Measurements from ENCODE around the gene MAP3K13. TPM values are rescaled to one million over a fixed set of nuclear protein-coding genes. Genes with fewer than 3 reads are reported as not detected.
"Not testable (repeated sequence)": the region's sequence is repeated elsewhere in the genome, so short reads cannot be mapped to it uniquely, and the experiment has no call there.

Gene MAP3K13
- total RNA-seq, 2 donors from 2014 or later = 20.4 to 21.1 TPM

DNA sequence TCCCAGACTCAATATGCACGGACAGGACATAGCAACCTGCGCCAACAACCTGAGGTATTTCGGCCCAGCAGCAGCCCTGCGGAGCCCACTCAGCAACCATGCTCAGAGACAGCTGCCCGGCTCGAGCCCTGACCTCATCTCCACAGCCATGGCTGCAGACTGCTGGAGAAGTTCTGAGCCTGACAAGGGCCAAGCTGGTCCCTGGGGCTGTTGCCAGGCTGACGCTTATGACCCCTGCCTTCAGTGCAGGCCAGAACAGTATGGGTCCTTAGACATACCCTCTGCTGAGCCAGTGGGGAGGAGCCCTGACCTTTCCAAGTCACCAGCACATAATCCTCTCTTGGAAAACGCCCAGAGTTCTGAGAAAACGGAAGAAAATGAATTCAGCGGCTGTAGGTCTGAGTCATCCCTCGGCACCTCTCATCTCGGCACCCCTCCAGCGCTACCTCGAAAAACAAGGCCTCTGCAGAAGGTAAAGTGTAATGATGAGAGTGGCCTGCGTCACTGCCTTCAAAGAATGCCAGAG is 110.4 kb downstream of the MAP3K13 start:
- H3K9me3 ChIP-seq (ENCODE audit: control insufficient read depth, low read length) = no peaks in the 10 kb centered on the region
- Mint-ChIP-seq H3K27ac (no peak overlapping the region), H3K27me3 (ENCODE audit: insufficient read depth) (no peaks in the 10 kb centered on the region), H3K36me3 (ENCODE audit: low read depth) (peaks cover 8% of the 10 kb centered on the region), H3K4me1 (peaks cover 6% of the 10 kb centered on the region), H3K4me3 (no peak overlapping the region), H3K9me3 (no peaks in the 10 kb centered on the region)
- H3K27me3 ChIP-seq (ENCODE audit: control insufficient read depth, insufficient read depth, low read length, poor library complexity, severe bottlenecking) = no peaks in the 10 kb centered on the region
- H3K4me3 ChIP-seq (ENCODE audit: low read length) = no peak overlapping the region
- no peak overlapping the region for H3K9ac ChIP-seq (ENCODE audit: extremely low read depth, low read length, poor library complexity, severe bottlenecking)
- no peak overlapping the region for H3K27ac ChIP-seq (ENCODE audit: low read depth, low read length)
- WGBS, 2 experiments (ENCODE audit: insufficient coverage in 1 of 2, insufficient read length in 1 of 2) = 87 to 93% methylated on average over 8 to 15 of the region's 15 CpGs
- no peaks in the 10 kb centered on the region for H3K4me1 ChIP-seq (ENCODE audit: control insufficient read depth, insufficient read depth, low read length)
- TF ChIP-seq, protein P1, sequence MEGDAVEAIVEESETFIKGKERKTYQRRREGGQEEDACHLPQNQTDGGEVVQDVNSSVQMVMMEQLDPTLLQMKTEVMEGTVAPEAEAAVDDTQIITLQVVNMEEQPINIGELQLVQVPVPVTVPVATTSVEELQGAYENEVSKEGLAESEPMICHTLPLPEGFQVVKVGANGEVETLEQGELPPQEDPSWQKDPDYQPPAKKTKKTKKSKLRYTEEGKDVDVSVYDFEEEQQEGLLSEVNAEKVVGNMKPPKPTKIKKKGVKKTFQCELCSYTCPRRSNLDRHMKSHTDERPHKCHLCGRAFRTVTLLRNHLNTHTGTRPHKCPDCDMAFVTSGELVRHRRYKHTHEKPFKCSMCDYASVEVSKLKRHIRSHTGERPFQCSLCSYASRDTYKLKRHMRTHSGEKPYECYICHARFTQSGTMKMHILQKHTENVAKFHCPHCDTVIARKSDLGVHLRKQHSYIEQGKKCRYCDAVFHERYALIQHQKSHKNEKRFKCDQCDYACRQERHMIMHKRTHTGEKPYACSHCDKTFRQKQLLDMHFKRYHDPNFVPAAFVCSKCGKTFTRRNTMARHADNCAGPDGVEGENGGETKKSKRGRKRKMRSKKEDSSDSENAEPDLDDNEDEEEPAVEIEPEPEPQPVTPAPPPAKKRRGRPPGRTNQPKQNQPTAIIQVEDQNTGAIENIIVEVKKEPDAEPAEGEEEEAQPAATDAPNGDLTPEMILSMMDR (conservative IDR thresholded peaks at IDR 0.05) = no peak
- H3K36me3 ChIP-seq (ENCODE audit: control insufficient read depth, insufficient read depth, low read length) = no peaks in the 10 kb centered on the region
- DNase-seq = no peak

DNA sequence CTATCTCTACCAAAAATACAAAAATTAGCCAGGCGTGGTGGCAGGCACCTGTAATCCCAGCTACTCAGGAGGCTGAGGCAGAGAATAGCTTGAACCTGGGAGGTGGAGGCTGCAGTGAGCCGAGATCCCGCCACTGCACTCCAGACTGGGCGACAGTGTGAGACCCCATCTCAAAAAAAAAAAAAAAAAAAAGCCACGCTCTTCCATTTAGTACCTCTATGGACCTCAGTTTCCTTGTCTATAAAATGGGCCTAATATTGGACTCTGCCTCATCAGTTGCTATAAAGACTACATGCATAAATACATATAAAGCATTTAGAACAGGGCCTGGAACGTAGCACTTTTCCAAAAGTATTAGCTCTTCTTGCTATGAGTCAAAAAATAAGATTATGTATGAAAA is 112.0 kb downstream of the MAP3K13 start:
- not testable (repeated sequence) for H3K27me3 ChIP-seq (ENCODE audit: control insufficient read depth, insufficient read depth, low read length, poor library complexity, severe bottlenecking); H3K9ac ChIP-seq (ENCODE audit: extremely low read depth, low read length, poor library complexity, severe bottlenecking); H3K9me3 Mint-ChIP-seq; H3K4me3 Mint-ChIP-seq; H3K27me3 Mint-ChIP-seq (ENCODE audit: insufficient read depth); H3K36me3 ChIP-seq (ENCODE audit: control insufficient read depth, insufficient read depth, low read length); H3K4me1 Mint-ChIP-seq; H3K4me3 ChIP-seq (ENCODE audit: low read length); H3K27ac Mint-ChIP-seq; H3K9me3 ChIP-seq (ENCODE audit: control insufficient read depth, low read length); H3K4me1 ChIP-seq (ENCODE audit: control insufficient read depth, insufficient read depth, low read length); DNase-seq; H3K36me3 Mint-ChIP-seq (ENCODE audit: low read depth); H3K27ac ChIP-seq (ENCODE audit: low read depth, low read length)
- WGBS, 2 experiments (ENCODE audit: insufficient coverage in 1 of 2, insufficient read length in 1 of 2) = 93% methylated on average over 5 of the region's 6 CpGs; no CpG with 5 or more reads in 1 of the 2 experiments

DNA sequence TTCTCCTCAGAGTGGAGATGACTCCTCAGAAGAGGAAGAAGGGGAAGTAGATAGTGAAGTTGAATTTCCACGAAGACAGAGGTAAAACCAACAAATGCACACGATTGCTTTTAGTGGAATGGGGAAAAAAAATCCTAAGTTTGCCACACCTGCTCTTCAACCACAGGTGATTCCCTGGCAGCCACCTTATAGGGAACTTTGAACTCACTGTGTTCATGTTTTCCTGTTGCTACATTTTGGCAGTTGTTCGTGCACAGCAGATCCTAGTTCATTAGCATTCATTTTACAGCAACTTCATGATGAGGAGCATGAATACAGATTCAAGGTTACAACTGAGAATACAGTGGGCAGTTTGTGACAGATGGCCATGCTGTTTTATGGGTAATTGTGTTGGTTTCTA is 114.4 kb downstream of the MAP3K13 start:
- Mint-ChIP-seq H3K9me3 (no peaks in the 10 kb centered on the region), H3K4me3 (no peak overlapping the region), H3K27me3 (ENCODE audit: insufficient read depth) (no peaks in the 10 kb centered on the region), H3K36me3 (ENCODE audit: low read depth) (peaks cover 16% of the 10 kb centered on the region), H3K27ac (no peak overlapping the region), H3K4me1 (no peaks in the 10 kb centered on the region)
- TF ChIP-seq, protein P1 (conservative IDR thresholded peaks at IDR 0.05) = no peak
- Histone ChIP-seq H3K27ac (ENCODE audit: low read depth, low read length) (no peak overlapping the region), H3K36me3 (ENCODE audit: control insufficient read depth, insufficient read depth, low read length) (peaks cover 4% of the 10 kb centered on the region), H3K9me3 (ENCODE audit: control insufficient read depth, low read length) (no peaks in the 10 kb centered on the region), H3K4me1 (ENCODE audit: control insufficient read depth, insufficient read depth, low read length) (no peaks in the 10 kb centered on the region), H3K4me3 (ENCODE audit: low read length) (no peak overlapping the region), H3K9ac (ENCODE audit: extremely low read depth, low read length, poor library complexity, severe bottlenecking) (no peak overlapping the region), H3K27me3 (ENCODE audit: control insufficient read depth, insufficient read depth, low read length, poor library complexity, severe bottlenecking) (no peaks in the 10 kb centered on the region)
- 83 to 86% methylated on average over 3 of the region's 3 CpGs for WGBS, 2 experiments (ENCODE audit: insufficient coverage in 1 of 2, insufficient read length in 1 of 2)
- no peak for DNase-seq

DNA sequence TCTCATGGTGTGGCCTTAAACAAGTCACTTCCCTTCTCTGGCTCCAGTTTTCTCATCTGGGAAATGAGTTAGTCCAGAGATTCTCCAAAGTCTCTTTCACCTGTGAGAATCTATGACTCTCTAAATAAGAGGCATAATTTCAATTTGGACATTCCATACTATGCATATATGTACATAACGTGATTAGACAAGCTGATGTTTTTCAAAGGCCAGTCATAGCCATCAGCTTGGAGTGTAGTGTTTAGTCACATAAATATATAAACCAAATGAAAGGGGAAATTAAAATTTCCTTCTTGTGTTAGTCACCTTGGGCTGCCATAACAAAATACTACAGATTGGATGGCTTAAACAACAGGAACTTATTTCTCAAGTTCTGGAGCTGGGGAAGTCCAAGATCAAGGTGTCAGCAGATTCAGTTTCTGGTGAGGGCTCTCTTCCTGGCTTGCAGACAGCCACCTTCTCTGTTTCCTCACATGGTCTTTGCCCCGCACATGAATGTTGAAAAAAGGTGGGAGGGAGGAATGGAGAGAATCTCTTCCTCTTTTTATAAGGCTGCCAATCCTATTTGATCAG is 116.5 kb downstream of the MAP3K13 start:
- H3K27me3 ChIP-seq (ENCODE audit: control insufficient read depth, insufficient read depth, low read length, poor library complexity, severe bottlenecking) = no peaks in the 10 kb centered on the region
- Mint-ChIP-seq H3K27me3 (ENCODE audit: insufficient read depth) (no peaks in the 10 kb centered on the region), H3K9me3 (no peaks in the 10 kb centered on the region), H3K4me3 (no peak overlapping the region), H3K36me3 (ENCODE audit: low read depth) (peaks cover 15% of the 10 kb centered on the region), H3K4me1 (no peaks in the 10 kb centered on the region), H3K27ac (no peak overlapping the region)
- no peaks in the 10 kb centered on the region for H3K4me1 ChIP-seq (ENCODE audit: control insufficient read depth, insufficient read depth, low read length)
- WGBS, 2 experiments (ENCODE audit: insufficient coverage in 1 of 2, insufficient read length in 1 of 2) = 90 to 100% methylated on average over 1 of the region's 2 CpGs
- peaks cover 6% of the 10 kb centered on the region for H3K36me3 ChIP-seq (ENCODE audit: control insufficient read depth, insufficient read depth, low read length)
- no peak for DNase-seq
- no peak overlapping the region for H3K27ac ChIP-seq (ENCODE audit: low read depth, low read length)
- TF ChIP-seq, protein P1 (conservative IDR thresholded peaks at IDR 0.05) = no peak
- H3K9ac ChIP-seq (ENCODE audit: extremely low read depth, low read length, poor library complexity, severe bottlenecking) = no peak overlapping the region
- no peaks in the 10 kb centered on the region for H3K9me3 ChIP-seq (ENCODE audit: control insufficient read depth, low read length)
- no peak overlapping the region for H3K4me3 ChIP-seq (ENCODE audit: low read length)
